SU-DHL-6 (cell line): Measurements from ENCODE around the gene CNOT4.

ENCODE experiments used
- H2AFZ ChIP-seq: fragments of 200-600 bp; sonication (generic); 2 replicates; pipeline ENCODE4 v1.6.1; 2014; ENCODE audit warnings: low read depth, mild to moderate bottlenecking, moderate library complexity, mixed read lengths, antibody characterized with exemption, low read length; ENCODE audit not compliant: severe bottlenecking
- H3F3A ChIP-seq: fragments of 200-600 bp; shearing (Covaris generic); 2 replicates; pipeline ENCODE4 v1.6.0; 2016; ENCODE audit warnings: antibody characterized with exemption, mild to moderate bottlenecking; ENCODE audit not compliant: insufficient read depth
- H3K27ac ChIP-seq: fragments of 200-600 bp; sonication (generic); 2 replicates; pipeline ENCODE4 v1.5.1; 2016; ENCODE audit warnings: low read depth, mild to moderate bottlenecking, low read length, moderate library complexity, mixed read lengths
- H3K27me3 ChIP-seq: fragments of 200-600 bp; sonication (generic), shearing (Covaris generic); 2 replicates; pipeline ENCODE4 v1.6.0; 2014; ENCODE audit warnings: mild to moderate bottlenecking, low read length
- H3K36me3 ChIP-seq: fragments of 200-600 bp; sonication (generic); 2 replicates; pipeline ENCODE4 v1.6.1; 2014; ENCODE audit warnings: mild to moderate bottlenecking, low read length, mixed read lengths
- H3K4me2 ChIP-seq: fragments of 300-600, 200-600 bp; shearing (Covaris generic), sonication (generic); 2 replicates; pipeline ENCODE4 v1.6.0; 2014; ENCODE audit warnings: low read length, low read depth, mild to moderate bottlenecking; ENCODE audit not compliant: poor library complexity, severe bottlenecking
- H3K4me3 ChIP-seq: fragments of 200-600 bp; sonication (generic); 2 replicates; pipeline ENCODE4 v1.5.1; 2014; ENCODE audit warnings: antibody characterized with exemption, low read length, mild to moderate bottlenecking, mixed read lengths; ENCODE audit not compliant: insufficient read depth, poor library complexity, severe bottlenecking
- H3K79me2 ChIP-seq: fragments of 200-600 bp; sonication (generic); 2 replicates; pipeline ENCODE4 v1.6.1; 2014; ENCODE audit warnings: mild to moderate bottlenecking, low read length, moderate library complexity; ENCODE audit not compliant: insufficient read depth
- H3K9ac ChIP-seq: fragments of 200-600 bp; sonication (generic); 2 replicates; pipeline ENCODE4 v1.7.0; 2014; ENCODE audit warnings: mild to moderate bottlenecking, low read length
- H3K9me2 ChIP-seq: fragments of 200-600 bp; sonication (generic); replicated peaks from 2 replicates; pipeline ENCODE4 v1.6.1; 2014; ENCODE audit warnings: low read length; ENCODE audit not compliant: insufficient read depth
- H3K9me3 ChIP-seq: fragments of 200-600 bp; sonication (generic); 2 replicates; pipeline ENCODE4 v1.6.1; 2014; ENCODE audit warnings: low read length, mixed read lengths; ENCODE audit not compliant: insufficient read depth
- H4K20me1 ChIP-seq: fragments of 200-600 bp; sonication (generic); 2 replicates; pipeline ENCODE4 v1.6.1; 2014; ENCODE audit warnings: low read depth, mild to moderate bottlenecking, antibody characterized with exemption, low read length, moderate library complexity, mixed read lengths
- EZH2phosphoT487 ChIP-seq: fragments of 200-600 bp; sonication (generic), shearing (Covaris generic); conservative IDR thresholded peaks from 2 replicates; pipeline ENCODE4 v1.6.1; 2018; ENCODE audit warnings: mild to moderate bottlenecking, antibody characterized with exemption, low read length, moderate library complexity, mixed read lengths
- TF ChIP-seq, protein P1 (sequence below): fragments of 200-600 bp; sonication (generic); IDR thresholded peaks from one replicate; pipeline ENCODE4 v1.5.1; 2017; ENCODE audit warnings: antibody characterized with exemption, mild to moderate bottlenecking, low read length, moderate library complexity; ENCODE audit not compliant: insufficient read depth, poor library complexity, severe bottlenecking

The CNOT4 gene

DNA sequence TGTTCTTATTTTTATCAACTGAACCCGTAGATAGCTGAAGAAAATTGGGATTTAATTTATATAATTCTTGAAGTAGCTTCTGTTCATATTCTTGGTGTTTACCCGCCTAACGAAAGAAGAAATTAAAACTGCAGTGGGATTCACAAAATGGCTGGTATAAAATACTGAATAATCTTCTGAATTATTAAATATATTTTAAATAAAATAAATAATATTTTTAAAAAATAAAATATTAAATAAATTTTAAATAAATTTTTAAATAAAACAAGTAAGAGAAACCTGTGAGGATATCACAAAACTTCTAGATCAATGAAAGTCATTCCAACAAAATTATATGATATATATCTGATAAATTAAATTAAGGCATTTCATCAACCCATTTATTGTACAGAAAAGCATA, 99.4 kb downstream of the CNOT4 start:
- Histone ChIP-seq H3K4me3 (no peak overlapping the region), H3K9me2 (no peaks in the 10 kb centered on the region), H3K9me3 (no peaks in the 10 kb centered on the region), H2AFZ (no peak overlapping the region), H3K4me2 (no peak overlapping the region), H3F3A (no peaks in the 10 kb centered on the region), H3K27ac (no peak overlapping the region), H4K20me1 (no peaks in the 10 kb centered on the region), H3K36me3 (peaks cover 13% of the 10 kb centered on the region; the same call in 1 of the 2 replicates), H3K27me3 (no peaks in the 10 kb centered on the region), H3K9ac (no peak overlapping the region), H3K79me2 (no peaks in the 10 kb centered on the region)
- no peak for TF ChIP-seq EZH2phosphoT487
- TF ChIP-seq, protein P1, sequence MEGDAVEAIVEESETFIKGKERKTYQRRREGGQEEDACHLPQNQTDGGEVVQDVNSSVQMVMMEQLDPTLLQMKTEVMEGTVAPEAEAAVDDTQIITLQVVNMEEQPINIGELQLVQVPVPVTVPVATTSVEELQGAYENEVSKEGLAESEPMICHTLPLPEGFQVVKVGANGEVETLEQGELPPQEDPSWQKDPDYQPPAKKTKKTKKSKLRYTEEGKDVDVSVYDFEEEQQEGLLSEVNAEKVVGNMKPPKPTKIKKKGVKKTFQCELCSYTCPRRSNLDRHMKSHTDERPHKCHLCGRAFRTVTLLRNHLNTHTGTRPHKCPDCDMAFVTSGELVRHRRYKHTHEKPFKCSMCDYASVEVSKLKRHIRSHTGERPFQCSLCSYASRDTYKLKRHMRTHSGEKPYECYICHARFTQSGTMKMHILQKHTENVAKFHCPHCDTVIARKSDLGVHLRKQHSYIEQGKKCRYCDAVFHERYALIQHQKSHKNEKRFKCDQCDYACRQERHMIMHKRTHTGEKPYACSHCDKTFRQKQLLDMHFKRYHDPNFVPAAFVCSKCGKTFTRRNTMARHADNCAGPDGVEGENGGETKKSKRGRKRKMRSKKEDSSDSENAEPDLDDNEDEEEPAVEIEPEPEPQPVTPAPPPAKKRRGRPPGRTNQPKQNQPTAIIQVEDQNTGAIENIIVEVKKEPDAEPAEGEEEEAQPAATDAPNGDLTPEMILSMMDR, result no peak

DNA sequence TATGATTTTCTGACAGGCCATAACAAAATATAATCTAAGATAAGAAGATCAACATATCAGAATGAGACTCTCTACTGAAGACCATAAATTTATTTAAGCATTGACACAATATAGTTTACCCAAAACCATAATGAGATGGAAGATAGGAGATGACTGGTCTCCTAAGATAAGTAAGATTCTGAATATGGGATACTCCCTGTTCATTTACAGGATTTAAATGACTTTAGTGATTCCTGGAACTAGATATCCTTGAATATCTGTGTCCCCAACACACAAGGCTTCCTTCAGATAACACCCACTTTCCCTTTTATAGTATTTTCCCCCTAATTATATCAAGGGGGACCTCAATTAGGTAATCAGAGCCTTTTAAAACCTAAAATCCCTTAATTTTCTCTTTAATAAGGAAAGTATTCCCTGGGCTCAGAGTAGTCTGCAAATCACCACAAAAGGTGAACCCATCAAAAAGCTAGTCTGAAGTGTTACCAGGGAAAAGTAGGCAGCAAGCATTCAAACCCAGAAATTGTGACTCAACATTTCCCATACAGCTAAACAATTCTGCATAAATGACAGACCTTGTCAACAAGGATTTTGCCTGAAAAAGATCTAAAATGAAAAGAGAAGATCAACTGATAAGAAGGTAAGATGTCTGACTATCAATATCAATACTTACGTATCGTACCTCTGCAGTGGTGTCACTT, 99.9 kb downstream of the CNOT4 start:
- no peak overlapping the region for H2AFZ ChIP-seq
- H3K9me2 ChIP-seq, result no peaks in the 10 kb centered on the region
- H3K4me3 ChIP-seq, result no peak overlapping the region
- H3K4me2 ChIP-seq, result no peak overlapping the region
- H3K9me3 ChIP-seq, result no peaks in the 10 kb centered on the region
- no peaks in the 10 kb centered on the region for H3K27me3 ChIP-seq
- no peak for TF ChIP-seq EZH2phosphoT487
- TF ChIP-seq, protein P1, result no peak
- H3F3A ChIP-seq, result no peaks in the 10 kb centered on the region
- H3K36me3 ChIP-seq, result peaks cover 13% of the 10 kb centered on the region; the same call in 1 of the 2 replicates
- no peaks in the 10 kb centered on the region for H4K20me1 ChIP-seq
- no peak overlapping the region for H3K27ac ChIP-seq
- no peaks in the 10 kb centered on the region for H3K79me2 ChIP-seq
- no peak overlapping the region for H3K9ac ChIP-seq

DNA sequence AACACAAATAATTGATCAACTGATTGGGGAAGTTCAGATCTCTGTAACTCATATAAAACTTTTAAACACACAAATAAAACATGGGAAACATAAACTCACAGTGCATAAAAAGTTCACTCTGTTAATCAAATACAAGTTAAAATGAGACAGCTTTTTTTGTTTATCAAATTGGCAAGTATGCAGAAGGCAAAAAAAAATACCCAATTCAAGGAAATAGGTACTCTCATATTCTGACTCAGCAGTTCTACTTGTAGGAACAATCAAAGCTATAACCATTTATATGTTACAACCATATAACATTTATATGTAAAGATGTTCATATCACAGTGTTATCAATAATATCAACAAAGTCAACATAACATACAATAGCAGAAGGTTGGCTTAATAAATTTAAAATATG, 102.0 kb downstream of the CNOT4 start:
- no peaks in the 10 kb centered on the region for H3K27me3 ChIP-seq
- TF ChIP-seq, protein P1, result no peak
- TF ChIP-seq EZH2phosphoT487, result no peak
- no peak overlapping the region for H3K4me3 ChIP-seq
- peaks cover 11% of the 10 kb centered on the region; the same call in 1 of the 2 replicates for H3K36me3 ChIP-seq
- no peaks in the 10 kb centered on the region for H3F3A ChIP-seq
- no peaks in the 10 kb centered on the region for H3K9me2 ChIP-seq
- H3K9me3 ChIP-seq, result no peaks in the 10 kb centered on the region
- no peak overlapping the region for H2AFZ ChIP-seq
- no peak overlapping the region for H3K27ac ChIP-seq
- no peaks in the 10 kb centered on the region for H4K20me1 ChIP-seq
- H3K4me2 ChIP-seq, result no peak overlapping the region
- H3K9ac ChIP-seq, result no peak overlapping the region
- no peaks in the 10 kb centered on the region for H3K79me2 ChIP-seq
